Activated CD4-positive, alpha-beta T cell treated with anti-CD3 and anti-CD28 coated beads, Interleukin-2, amount 50 U/mL, for 48 hours (primary cell): Measurements from ENCODE around the gene BIN1.

Source experiments
- DNase-seq, 2 experiments: peaks; one replicate each; pipeline ENCODE4 v3.0.0-alpha.2; 2020

BIN1 gene

GRCh38 chr2:127103243-127104165, 3.5 kb downstream of the BIN1 start:
- DNase-seq = no peak

DNA sequence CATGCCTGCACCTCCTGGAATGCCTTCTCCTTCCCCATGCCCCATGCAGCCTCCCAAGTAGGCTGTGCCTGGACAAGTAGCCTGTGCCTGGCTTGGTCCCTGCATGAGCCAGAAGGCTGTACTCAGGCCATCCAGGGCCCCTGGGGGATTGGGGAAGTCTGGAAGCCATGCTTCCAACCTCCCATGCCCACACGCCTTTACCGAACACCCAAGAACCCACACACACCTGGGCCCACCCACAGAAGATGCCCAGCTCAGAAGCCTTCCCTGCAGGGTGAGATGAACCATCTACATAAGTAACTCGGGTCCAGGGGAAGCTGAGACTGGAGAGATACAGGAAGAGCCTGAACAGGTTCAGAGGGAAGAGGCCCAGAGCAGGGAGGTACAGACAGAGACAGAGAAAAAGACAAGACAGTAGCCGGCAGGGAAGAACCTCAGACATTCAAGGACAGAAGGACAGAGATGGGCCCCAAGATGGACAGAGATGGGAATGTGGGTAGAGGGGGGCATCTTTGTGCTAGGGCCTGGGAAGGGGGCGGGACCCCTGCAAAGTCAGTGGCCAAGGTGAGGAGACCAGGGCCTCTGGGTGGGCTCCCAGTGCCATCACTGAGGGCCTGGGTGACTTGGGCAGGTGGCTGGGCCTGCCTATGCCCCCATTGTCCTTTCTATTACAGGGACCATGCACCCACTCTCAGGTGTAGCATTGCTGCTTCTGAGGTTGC, 4.3 kb downstream of the BIN1 start:
- no peak for DNase-seq

GRCh38 chr2:127101756-127102477, 5.0 kb downstream of the BIN1 start:
- DNase-seq = no peak

DNA sequence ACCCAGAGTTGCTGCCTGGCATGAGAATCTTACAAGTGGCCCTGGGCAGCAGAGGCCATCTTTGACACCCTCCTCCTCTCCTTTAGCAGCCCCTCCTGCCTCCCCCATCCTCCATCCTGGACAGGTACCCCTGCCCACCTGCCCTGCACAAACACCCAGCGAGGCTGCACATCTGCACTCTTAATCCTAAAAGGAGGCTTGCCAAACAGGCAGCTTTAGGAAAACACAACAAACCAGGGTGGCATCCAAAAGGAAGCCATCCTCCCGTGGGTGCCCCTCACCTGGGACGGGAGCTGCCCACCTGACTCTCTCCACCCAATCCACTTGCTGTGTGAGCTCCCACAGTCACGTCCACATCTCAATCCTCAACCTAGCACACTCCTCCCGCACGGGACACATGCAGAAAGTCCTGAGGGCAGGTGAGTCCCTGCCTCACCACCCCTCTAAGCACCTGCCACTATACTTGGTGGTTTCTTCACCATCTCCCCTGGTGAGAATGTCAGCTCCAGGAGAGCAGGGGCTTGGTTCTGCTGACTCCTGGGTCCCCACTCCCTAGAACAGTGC, 5.8 kb downstream of the BIN1 start:
- no peak for DNase-seq

GRCh38 chr2:127100251-127101047, 6.5 kb downstream of the BIN1 start:
- no peak for DNase-seq

GRCh38 chr2:127098711-127099110, 8.2 kb downstream of the BIN1 start:
- DNase-seq = no peak

DNA sequence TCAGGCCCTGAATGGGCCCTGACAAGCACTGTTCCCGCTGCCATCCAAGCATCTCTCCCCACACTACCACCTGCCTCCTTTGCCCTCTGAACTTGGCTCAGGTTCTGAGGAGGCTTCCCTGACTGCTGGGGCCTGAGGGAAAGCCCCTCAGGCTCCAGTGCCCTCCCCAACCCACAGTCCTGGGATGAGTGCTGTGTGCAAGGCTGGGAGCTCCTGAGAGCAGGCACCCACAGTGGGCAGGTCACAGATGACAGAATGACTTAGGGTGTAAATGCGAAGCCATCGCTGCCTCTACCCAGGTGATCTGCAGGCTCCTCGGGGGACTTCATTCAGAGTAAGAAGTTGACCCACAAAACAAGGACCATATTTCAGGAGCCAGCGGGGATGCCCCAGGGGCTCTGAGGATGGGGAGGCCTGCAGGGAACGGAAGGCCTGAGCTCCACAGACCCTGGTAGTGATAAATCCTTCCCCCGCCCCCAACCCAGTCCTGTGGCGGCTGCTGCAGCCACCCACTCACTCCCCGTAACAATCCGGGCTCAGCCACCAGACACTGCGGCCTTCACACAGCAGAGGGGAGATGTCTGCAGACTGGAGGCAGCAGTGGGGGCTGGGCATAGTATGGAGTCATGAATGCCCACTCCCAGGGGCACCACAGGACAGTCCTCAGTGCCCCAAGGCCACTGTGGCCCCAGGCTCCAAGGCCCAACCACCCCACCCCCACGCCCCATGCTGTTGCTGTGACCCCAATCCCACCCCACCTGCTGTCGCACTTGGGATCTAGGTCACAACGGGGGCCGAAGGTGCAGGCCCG, 8.9 kb downstream of the BIN1 start:
- no peak for DNase-seq

DNA sequence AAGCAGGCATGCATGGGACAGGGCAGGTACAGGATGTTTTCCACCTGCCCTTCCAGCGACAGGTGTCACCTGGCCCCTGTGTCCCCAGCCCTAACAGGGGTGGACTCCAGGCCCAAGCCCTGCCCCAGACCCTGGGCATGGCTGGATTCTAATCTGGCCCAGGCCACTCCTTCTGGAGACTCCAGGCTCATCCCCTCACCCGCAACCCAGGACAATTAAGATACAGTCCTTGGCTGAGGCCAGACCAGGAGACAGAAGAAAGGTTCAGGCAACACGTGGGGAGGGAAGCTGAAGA, 9.5 kb downstream of the BIN1 start:
- no peak for DNase-seq

GRCh38 chr2:127096718-127097470, 10.1 kb downstream of the BIN1 start:
- no peak for DNase-seq

DNA sequence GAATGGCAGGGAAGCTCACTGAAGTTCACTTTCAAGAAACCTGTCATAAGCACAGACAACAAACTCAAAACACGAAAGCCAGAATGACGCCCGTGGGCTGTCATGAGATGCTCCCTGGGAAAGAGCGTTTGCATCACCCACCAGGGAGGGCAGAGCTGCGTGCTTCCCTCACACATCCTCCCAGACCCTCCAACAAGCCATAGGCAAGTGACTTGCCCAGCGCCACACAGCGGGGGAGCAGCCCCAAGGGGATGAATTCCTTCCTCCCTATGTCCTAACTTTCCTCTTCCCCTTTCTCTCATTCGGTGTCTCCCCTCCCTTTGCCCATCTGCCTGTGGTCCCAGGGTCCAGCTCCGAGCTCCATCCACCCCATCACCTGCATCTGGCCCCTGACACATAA, 10.7 kb downstream of the BIN1 start:
- no peak for DNase-seq

- no peak for DNase-seq
Observed at GRCh38 chr2:127095784-127096183, 11.2 kb downstream of the BIN1 start.

- no peak for DNase-seq
Observed at GRCh38 chr2:127095367-127095641, 11.7 kb downstream of the BIN1 start.

GRCh38 chr2:127094509-127095366, 12.2 kb downstream of the BIN1 start:
- DNase-seq = no peak

DNA sequence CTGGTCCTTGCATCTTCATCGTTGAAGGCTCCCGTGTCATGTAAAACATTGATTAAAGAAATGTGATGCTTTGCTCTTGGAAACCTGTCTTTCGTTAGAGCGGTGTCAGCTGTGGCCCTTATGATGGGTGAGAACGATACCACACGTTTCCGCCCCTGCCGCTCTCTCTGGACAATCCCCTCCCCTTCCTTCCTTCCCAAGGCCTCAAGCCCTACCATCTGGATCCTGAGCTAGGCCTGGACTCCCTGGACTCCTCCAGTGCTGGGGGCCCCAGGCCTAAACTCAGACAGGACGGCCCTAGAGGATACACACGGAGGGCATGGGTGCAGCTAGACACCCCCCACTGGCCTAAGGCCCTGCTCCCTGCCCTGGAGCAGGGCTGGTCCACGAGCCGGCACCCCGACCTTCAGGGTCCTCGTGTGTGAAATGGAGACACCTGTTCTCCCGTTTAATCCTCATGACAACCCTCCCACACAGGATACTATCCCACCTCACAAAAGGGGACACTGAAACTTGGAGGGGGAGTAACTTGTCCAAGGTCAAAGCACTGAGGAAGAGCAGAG, 13.2 kb downstream of the BIN1 start:
- no peak for DNase-seq

- DNase-seq = no peak
Observed at GRCh38 chr2:127092901-127093516, 13.9 kb downstream of the BIN1 start.

DNA sequence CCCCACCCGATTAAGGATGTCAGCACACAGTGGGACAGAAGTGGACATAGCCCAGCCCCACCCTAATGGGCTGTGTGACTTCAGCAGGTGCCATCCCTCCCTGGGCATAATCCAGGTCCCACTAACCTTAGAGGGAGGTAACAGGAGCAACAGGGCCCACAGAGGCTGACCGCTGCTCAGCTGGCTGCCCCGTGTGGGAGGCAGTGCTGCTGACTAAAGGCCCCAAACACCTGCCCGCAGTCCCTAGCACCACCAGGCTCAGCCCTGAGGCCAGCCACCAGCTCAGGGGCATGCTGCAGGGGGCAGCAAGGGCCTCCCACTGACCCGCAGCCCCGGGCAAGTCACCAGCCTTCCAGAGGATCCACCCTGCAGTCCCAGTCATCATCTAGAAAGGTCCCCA, 14.6 kb downstream of the BIN1 start:
- no peak for DNase-seq

- DNase-seq = no peak
Observed at GRCh38 chr2:127091886-127092285, 15.1 kb downstream of the BIN1 start.

GRCh38 chr2:127091148-127091547, 15.8 kb downstream of the BIN1 start:
- DNase-seq = no peak
